GM04503 (cell line): ENCODE results near the gene TSC22D3.

ENCODE experiments used
- DNase-seq: peaks from one replicate; pipeline ENCODE4 v3.0.0-alpha.2; 2012; ENCODE audit warnings: low read depth

Gene TSC22D3

DNA sequence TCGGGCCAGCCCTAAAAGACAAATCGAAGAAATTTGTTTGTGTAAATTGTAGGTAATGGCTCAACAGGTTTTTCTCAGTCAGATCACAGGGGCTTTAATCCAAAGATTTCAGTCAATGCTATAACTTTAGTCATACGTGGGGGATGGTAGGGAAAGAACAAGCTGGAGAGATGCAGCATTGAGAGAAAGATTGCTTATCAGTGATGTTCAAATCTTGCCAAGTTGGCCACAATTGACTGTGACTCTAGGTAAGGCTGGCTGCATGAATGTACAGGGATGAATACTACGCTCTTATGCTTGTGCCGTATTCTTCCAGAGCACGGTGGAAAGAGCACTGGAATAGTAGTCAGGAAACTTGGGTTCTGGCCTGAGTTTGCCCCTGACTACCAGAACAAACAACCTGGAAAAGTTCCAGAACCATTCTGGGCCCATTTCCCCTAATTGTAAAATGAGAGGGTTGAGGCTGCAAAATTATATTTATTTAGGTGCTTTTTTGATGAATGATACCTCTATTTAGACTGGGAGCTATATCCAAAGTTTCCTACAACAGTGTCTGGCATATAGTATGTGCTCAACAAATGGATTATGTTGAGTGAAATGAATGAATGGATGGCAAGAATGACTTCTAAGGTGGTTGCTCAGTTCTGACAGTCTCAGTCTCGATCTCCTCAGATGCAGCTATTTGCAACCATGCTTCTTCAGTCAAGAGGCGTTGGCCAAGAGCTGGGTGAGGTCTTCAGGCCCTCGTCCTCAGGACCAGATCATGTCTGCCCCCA lies 44.4 kb downstream of the TSC22D3 start:
- no peak for DNase-seq

- DNase-seq, result no peak
Measured at GRCh38 chrX:107730298-107730655, 45.3 kb downstream of the TSC22D3 start.

DNA sequence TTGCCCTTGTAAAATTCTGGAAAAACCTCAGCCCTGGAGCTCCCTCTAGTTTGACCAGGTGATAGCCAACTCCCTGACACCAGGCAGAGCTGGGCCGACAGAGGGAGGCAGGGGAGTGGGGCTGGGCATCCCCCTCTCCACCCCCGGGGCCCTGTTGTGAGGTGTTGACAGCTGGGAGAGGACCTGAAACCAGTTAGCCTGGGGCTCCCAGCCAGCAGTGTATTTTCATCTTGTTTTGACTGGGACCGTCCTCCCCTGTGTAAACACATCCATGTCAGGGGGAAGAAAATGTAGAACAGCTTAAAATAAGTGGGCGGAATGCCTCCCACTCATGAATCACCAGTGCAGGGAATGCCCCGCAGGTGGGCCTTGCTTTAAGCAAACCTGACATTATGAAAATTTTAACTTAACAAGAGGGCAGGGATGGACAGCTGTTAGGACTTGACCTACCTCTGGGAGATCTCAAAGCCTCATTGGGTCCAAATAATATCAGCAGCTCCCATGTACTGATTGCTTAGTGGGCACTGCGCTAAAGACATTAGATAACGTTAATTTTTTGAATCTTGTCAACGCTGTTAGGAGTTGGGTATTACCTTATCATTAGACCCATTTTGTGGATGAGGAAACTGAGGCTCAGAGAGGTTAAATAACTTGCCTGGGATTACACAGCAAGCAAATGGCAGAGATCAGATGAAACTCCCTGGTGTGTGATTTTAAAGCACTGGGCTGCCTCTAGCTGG lies 45.9 kb downstream of the TSC22D3 start:
- DNase-seq, result no peak

DNA sequence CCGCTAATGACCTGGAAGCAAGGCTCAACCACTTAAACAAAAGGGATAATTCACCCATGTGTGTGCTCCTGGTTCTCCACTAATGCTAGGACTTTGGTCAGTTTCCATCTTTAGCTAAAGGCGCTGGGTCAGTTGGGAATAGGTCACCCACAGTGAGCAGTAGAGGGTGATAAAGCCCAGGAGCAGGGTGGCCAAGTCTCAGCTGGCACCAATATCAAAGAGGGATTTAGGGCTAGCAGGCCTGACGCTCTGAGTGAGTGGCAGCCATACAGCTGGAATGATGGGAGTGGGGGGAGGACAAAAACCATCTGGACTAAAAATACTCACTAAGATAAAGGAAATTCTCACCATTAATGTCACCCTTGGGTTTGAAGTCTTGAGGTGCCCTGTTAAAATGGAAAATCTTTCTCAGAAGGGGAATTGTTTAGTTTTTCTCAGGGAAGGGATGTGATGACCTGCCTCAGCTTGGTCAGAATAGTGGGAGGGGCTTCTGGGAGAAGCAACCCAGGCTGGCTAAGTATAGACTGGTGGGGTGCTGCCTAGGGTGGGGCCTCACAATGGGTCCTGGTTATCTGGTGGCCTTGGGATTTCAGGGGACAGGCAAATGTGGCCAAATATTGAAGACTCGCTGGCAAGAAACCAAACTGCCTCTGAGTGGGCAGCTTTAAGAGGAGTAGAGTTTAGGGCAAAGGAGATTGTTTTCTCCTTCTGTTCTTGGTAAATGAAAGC lies 47.1 kb downstream of the TSC22D3 start:
- no peak for DNase-seq

DNA sequence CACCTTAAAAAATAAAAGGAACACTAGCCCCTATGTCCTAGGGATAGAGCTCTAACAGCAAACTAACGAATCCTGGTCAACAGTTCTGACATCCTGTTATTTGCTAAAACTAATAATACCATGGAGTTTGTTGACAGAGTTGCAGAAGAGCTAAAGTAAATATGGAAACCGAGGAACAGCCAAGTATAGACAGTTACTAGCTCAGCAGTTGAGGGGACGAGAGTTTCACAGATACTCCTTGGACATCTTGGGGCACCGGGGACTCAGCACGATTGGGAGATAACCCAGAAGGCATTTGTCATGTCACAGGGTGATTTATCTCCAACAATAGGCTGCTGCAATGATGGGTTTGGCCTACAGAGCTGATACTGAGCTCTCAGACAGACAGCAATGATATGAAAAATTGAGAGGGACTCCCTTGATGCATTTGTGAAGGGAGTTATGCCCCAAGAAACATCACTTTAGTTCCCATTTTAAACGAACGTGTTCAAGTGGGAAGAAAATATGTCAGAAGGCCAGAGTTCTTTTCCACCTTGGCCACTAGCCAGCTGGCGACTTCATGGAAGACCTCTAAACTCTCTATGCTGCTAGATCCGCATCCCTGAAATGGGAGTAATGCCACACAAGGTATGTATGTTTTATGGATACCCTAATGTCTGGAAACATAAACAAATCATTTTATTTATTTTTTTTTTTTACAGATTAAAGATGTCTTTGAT lies 48.6 kb downstream of the TSC22D3 start:
- no peak for DNase-seq

DNA sequence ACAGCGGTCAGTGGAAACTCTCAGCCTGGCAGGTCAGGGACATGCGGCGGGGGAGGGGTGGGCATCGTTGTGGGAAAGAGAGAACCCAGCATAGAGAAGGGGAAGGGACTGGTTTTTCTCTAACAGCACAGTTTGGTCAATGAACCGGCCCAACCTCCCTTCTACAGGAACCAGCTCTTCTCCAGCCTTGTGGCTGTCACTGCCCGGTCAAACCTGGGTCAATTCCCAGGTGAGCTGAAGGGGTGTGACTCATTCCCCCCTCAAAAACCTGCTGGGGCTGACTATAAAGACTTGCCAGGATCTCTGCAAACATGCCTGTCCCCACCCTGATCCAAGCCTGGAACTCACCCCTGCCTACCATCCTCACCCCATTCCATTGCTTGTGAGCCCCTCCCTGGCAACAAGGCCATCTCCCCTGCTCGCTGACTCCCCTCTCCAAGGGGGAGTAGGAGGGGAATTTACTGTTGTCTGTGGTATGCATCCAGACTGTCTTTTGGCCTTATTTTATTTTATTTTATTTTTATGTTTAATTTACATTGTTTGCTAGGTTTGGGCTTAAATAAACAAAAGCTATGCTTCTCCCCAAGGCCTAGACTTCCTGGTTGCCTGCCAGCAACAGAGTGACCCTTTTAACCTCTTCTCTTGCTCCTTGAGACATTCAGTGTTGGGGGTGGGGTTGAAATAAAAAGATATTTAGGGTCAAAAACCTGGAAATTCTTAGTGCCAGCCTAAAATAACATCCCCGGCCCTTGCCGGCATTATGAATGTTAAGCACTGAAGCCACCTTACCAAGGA lies 49.6 kb downstream of the TSC22D3 start:
- no peak for DNase-seq

DNA sequence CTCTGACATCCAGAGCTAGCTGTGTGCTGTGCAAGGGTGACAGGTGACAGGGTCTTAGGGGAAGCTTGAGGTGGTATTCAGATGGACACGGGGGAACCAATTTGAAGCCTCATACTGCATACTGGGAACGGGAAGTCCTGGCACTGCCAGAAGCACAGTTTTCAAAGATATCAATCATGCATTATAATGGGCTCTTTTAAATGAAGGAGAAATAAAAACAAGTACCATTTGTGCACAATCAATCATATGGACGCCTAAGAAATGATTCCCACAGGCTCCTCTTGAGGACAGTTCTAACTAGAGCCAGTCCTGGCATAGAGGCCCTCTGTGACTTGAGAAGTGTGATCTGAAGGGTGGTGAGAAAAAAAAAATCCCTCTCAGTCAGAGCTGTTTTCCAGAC lies 50.9 kb downstream of the TSC22D3 start:
- DNase-seq, result no peak

DNA sequence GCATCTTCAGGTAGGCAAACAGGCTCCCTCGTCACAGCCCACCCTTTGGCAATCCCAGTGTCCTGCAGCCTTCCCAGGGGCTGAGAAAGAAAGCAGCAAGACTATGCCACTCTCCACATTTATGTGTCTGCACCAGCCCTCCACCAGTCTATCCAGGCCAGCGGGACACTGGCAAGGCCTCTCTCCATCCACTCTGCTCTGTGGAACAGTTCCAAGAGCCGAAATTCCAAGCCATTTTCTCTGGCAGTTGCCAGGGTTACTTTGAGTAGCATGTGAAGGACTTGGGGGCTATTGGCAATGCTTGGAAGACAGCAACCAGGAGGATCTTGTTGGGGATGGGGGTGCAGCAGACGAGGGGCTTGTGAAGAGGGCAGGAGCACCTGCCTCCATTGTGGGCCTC lies 52.1 kb downstream of the TSC22D3 start:
- DNase-seq, result no peak

- DNase-seq, result no peak
Measured at GRCh38 chrX:107721966-107722707, 53.5 kb downstream of the TSC22D3 start.

- no peak for DNase-seq
Measured at GRCh38 chrX:107721318-107721717, 54.3 kb downstream of the TSC22D3 start.

- DNase-seq, result no peak
Measured at GRCh38 chrX:107718156-107718621, 57.4 kb downstream of the TSC22D3 start.

GRCh38 chrX:107716816-107717700 lies 58.5 kb downstream of the TSC22D3 start:
- peak; percentile 45 for DNase-seq

- no peak for DNase-seq
Measured at GRCh38 chrX:107716118-107716684, 59.4 kb downstream of the TSC22D3 start.

DNA sequence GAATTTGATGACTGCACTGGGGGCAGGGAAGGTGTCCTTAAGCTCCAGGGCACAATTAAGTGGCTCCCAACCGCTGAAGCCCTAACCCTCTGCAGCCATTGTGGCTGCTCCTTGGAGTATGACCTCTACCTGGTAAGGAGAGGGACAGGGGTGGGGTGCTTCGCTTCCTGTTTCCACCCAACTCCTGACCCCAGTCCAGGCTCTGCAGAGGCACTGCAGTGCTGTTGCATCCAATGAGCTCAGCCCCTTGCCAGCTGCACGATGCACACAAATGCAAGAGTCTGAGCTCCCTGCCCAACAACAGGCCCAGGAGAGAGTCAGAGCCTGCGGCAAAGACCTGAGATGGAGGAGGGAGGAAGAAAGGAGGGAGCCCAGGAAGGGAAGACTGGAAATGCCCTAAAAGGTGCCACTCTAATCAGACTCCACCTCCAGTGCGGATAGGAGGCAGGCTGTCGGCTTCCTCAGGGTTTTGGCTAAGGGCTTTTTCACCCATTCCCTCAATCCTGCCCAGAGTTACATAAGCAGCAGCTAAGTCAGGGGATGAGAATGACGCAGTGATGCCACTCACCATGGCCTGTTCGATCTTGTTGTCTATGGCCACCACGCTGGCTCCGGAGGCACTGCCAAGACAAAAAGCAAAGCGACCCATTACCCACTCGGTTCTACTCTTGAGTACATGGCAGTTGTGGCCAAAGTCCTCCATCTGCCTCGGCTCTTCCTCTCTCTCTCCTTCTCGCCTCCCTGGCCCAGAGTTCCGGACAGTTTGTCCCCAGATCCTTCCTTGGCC lies 60.1 kb downstream of the TSC22D3 start:
- DNase-seq, result no peak

GRCh38 chrX:107714206-107714891 lies 61.2 kb downstream of the TSC22D3 start:
- no peak for DNase-seq

GRCh38 chrX:107713543-107714205 lies 61.9 kb downstream of the TSC22D3 start:
- no peak for DNase-seq

DNA sequence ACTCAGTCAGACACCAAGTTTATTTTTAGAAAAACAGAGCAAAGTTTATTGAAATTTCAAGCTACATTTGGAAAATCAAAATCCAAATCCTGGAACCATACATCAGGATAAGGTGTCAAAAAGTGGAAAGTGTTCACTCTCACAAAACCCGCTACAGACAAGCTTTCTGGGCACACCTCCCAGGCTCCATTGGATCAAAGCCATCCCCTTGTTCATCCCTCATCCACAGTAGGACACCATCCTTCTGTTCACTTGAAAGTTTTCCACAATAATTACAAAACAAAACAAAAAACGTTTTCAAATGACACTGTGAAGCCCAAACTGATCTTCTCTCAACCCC lies 62.4 kb downstream of the TSC22D3 start:
- DNase-seq, result no peak
